ENCODE measurements around the gene RDH11.
"Not testable (repeated sequence)": the region's sequence is repeated elsewhere in the genome, so short reads cannot be mapped to it uniquely, and the experiment has no call there.

Gene RDH11

GRCh38 chr14:67701492-67701891, 5.9 kb upstream of the RDH11 start, which contains the start of gene RDH12:
Gene RDH12 (plus strand): TSS chr14:67701886. CDS start chr14:67722643, 20,757 bp downstream.
- not testable (repeated sequence) for DNase-seq

GRCh38 chr14:67698179-67698578, 2.6 kb upstream of the RDH11 start:
- DNase-seq: no peak

- no peak for DNase-seq
Measured at GRCh38 chr14:67697006-67697405, 1.4 kb upstream of the RDH11 start.

GRCh38 chr14:67694791-67695393, 672 bp downstream of the RDH11 start:
- DNase-seq: peak; percentile 75

GRCh38 chr14:67690011-67690410, 5.6 kb downstream of the RDH11 start:
- DNase-seq: no peak

- no peak for DNase-seq
Measured at GRCh38 chr14:67683842-67684241, 11.7 kb downstream of the RDH11 start.

GRCh38 chr14:67680941-67681340, 14.6 kb downstream of the RDH11 start:
- no peak for DNase-seq

- DNase-seq: no peak
Measured at GRCh38 chr14:67680121-67680602, 15.4 kb downstream of the RDH11 start.

GRCh38 chr14:67679006-67679405, 16.6 kb downstream of the RDH11 start:
- no peak for DNase-seq

- DNase-seq: no peak
Measured at GRCh38 chr14:67675219-67675582, 20.4 kb downstream of the RDH11 start.

- peak; percentile 96 for DNase-seq
Measured at GRCh38 chr14:67674480-67675218, 20.9 kb downstream of the RDH11 start, which contains the start of gene VTI1B. Gene VTI1B (minus strand): TSS chr14:67674632. CDS start chr14:67674489, 143 bp downstream.

GRCh38 chr14:67674139-67674479, 21.5 kb downstream of the RDH11 start:
- peak; percentile 89 for DNase-seq

GRCh38 chr14:67673451-67673850, 22.1 kb downstream of the RDH11 start:
- no peak for DNase-seq

GRCh38 chr14:67668559-67668958, 27.0 kb downstream of the RDH11 start:
- DNase-seq: no peak

- DNase-seq: peak; percentile 67
Measured at GRCh38 chr14:67666750-67667449, 28.7 kb downstream of the RDH11 start.

- DNase-seq: no peak
Measured at GRCh38 chr14:67665868-67666267, 29.7 kb downstream of the RDH11 start.

- no peak for DNase-seq
Measured at GRCh38 chr14:67663633-67664032, 31.9 kb downstream of the RDH11 start.

- peak; percentile 41 for DNase-seq
Measured at GRCh38 chr14:67653651-67654280, 41.8 kb downstream of the RDH11 start.

- no peak for DNase-seq
Measured at GRCh38 chr14:67652189-67652588, 43.4 kb downstream of the RDH11 start.

- no peak for DNase-seq
Measured at GRCh38 chr14:67650694-67651093, 44.9 kb downstream of the RDH11 start.

- DNase-seq: no peak
Measured at GRCh38 chr14:67650151-67650550, 45.4 kb downstream of the RDH11 start.

GRCh38 chr14:67646131-67646530, 49.4 kb downstream of the RDH11 start:
- DNase-seq: no peak

- DNase-seq: no peak
Measured at GRCh38 chr14:67645414-67645813, 50.1 kb downstream of the RDH11 start.
